ENCODE data around the gene CHRM5.

DNA sequence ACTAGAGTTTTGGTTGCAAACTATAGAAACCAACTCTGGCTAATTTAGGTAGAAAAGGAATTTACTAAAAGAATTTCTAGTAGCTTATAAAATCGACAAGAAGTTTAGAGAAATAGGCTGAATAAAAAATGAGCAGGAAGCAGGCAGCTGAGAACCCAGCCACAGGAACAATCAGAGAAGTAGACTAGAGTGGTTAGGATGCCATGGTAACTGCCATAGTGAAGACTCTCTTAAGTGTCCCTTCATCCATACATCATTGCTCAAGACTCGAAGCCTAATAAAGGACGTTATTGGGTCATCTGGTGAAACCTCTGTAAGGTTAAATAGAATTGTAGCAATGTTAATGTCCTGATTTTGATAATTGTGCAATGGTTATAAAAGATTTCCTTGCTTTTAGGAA lies 57.0 kb downstream of the CHRM5 start:
- TF ChIP-seq SUZ12 (IDR thresholded peaks at IDR 0.05; ENCODE audit: extremely low read depth, insufficient read depth, insufficient read length) (no peak), ZNF274 (IDR thresholded peaks at IDR 0.05; ENCODE audit: low read depth, low read length) (no peak)
